ENCODE data around the gene SFXN4. TPM values are rescaled to one million over a fixed set of nuclear protein-coding genes. Genes with fewer than 3 reads are reported as not detected.

The SFXN4 gene
- total and polyA plus RNA-seq, 12 donors, result 31.0 to 135 (median 51.2) TPM

DNA sequence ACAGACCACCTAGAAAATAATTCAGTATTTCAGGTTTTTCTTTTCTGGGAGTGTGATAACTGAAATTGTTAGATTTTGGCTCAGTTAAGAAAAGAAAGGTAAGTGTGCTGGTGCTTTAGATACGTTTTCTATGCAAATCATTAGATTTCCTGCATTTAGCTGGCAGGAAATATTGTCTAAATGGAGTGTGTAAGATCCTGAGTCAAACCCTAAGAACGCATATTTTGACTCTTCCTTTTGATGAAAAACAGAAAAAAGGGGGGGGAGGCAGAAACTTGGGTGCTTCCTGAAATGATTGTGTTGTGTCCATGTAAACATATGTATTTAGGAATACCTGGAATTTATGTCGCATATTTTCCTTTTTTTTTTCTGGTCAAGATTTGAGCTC, 43.0 kb upstream of the SFXN4 start:
- DNase-seq, result no peak
- Histone ChIP-seq H3K36me3 (replicated peaks in 1 of 2) (no peaks in the 10 kb centered on the region), H3K9me3 (replicated peaks in 1 of 3) (no peaks in the 10 kb centered on the region), H3K4me3 (peak overlapping the region in 2 of 4 donors; percentile 43 to 99), H3K27ac (peak overlapping the region; percentile 22 to 99 (median 96)), H3K27me3 (no peaks in the 10 kb centered on the region), H3K4me1 (replicated peaks in 1 of 2) (peaks cover 16 to 57% of the 10 kb centered on the region in 2 donors)
- TF ChIP-seq, protein P1, sequence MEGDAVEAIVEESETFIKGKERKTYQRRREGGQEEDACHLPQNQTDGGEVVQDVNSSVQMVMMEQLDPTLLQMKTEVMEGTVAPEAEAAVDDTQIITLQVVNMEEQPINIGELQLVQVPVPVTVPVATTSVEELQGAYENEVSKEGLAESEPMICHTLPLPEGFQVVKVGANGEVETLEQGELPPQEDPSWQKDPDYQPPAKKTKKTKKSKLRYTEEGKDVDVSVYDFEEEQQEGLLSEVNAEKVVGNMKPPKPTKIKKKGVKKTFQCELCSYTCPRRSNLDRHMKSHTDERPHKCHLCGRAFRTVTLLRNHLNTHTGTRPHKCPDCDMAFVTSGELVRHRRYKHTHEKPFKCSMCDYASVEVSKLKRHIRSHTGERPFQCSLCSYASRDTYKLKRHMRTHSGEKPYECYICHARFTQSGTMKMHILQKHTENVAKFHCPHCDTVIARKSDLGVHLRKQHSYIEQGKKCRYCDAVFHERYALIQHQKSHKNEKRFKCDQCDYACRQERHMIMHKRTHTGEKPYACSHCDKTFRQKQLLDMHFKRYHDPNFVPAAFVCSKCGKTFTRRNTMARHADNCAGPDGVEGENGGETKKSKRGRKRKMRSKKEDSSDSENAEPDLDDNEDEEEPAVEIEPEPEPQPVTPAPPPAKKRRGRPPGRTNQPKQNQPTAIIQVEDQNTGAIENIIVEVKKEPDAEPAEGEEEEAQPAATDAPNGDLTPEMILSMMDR (IDR thresholded peaks at IDR 0.05), result no peak
- no peak for TF ChIP-seq POLR2A (IDR thresholded peaks at IDR 0.05)
- WGBS, 4 donors, result 9 to 14% (median 11%) methylated on average over 3 of the region's 3 CpGs
- intact Hi-C loops (cut with DNase I), result loop anchor here in 1 of 2 donors (5.0 to 10.0 kb wide), 2 partner anchors 64 to 396 kb away; no protein-coding TSS in a partner anchor

DNA sequence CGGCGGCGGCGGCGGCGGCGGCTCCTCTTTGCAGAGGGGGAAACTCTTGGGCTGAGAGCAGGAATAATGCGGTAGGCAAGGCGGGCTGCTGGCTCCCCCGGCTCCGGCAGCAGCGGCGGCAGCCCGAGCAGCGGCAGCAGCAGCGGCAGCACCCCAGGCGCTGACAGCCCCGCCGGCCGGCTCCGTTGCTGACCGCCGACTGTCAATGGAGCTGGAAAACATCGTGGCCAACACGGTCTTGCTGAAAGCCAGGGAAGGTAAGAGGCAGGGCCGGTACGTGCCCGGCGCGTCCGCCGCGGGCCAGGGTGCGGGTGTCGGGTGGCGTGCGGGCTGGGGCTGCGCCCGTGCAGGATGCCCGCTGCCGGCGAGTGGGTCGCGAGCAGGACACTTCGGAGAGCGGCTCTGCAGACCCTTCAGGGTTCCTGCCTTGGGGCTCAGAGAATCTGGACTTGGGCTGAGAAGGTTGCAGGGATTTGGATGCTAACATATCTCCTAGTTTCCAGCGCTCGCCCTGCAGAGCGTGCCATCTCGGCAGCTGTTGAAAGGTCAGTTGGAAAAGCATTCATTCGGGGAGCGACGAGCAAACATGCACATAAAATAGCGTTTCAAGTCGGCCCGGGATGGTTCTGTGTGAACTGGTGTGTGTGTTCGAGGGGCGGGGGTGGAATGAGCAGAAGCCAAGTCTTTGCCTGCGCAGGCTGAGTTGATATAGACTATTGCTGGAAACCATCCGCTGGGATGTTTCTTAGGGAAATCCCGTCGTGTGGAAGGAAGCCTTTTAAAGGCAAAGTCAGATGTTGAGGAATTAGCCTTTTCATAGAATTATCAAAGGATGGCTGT, 42.4 kb upstream of the SFXN4 start:
- Histone ChIP-seq H3K27ac (peak overlapping the region; percentile 22 to 99 (median 96)), H3K9me3 (replicated peaks in 1 of 3) (no peaks in the 10 kb centered on the region), H3K27me3 (no peaks in the 10 kb centered on the region), H3K4me1 (replicated peaks in 1 of 2) (peaks cover 16 to 54% of the 10 kb centered on the region in 2 donors), H3K36me3 (replicated peaks in 1 of 2) (no peaks in the 10 kb centered on the region), H3K4me3 (peak overlapping the region; percentile 43 to 99 (median 68))
- no peak for TF ChIP-seq POLR2A (IDR thresholded peaks at IDR 0.05)
- TF ChIP-seq, protein P1 (IDR thresholded peaks at IDR 0.05), result no peak
- 0 to 1% (median 0%) methylated on average over 15 to 62 of the region's 62 CpGs for WGBS, 4 donors
- intact Hi-C loops (cut with DNase I), result loop anchor here in 1 of 2 donors (2.0 to 10.0 kb wide), 3 partner anchors 64 to 397 kb away; no protein-coding TSS in a partner anchor
- DNase-seq, result peak; percentile 48 to 78 (median 57)

DNA sequence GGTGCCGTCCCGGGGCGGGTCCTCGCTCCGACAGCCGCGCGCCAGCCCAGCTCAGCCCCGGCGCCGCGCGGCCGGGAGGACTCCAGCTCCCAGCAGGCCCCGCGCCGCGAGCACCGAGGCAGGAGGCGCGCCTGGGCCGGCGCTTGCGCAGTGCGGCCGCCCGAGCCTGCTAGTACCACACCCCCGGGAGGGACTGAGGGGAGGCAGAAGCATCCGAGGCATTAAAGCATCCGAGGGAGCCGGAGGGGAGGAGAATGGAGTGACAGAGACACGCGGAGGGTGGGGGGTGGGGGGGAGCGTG, 41.8 kb upstream of the SFXN4 start, which contains the start of gene GRK5:
GRK5 (plus strand) TSS at position 206 of the 301 bp plus-strand sequence. CDS start 347 bp downstream, outside the sequence.
- intact Hi-C loops (cut with DNase I), result loop anchor here in 1 of 2 donors (2.0 to 10.0 kb wide), 3 partner anchors 65 to 397 kb away; no protein-coding TSS in a partner anchor
- Histone ChIP-seq H3K27ac (peak within 1 kb of the TSS; percentile 22 to 99 (median 96)), H3K4me1 (replicated peaks in 1 of 2) (peaks cover 16 to 48% of the 10 kb centered on the region in 2 donors), H3K36me3 (replicated peaks in 1 of 2) (no peaks in the 10 kb centered on the region), H3K27me3 (no peaks in the 10 kb centered on the region), H3K4me3 (peak within 1 kb of the TSS; percentile 43 to 99 (median 68)), H3K9me3 (replicated peaks in 1 of 3) (no peaks in the 10 kb centered on the region)
- TF ChIP-seq, protein P1 (IDR thresholded peaks at IDR 0.05), result no peak
- peak; percentile 56 to 79 for TF ChIP-seq POLR2A (IDR thresholded peaks at IDR 0.05)
- WGBS, 4 donors, result 0 to 1% (median 0%) methylated on average over 10 to 34 of the region's 34 CpGs; no CpG with 5 or more reads in 1 of the 4 donors
- DNase-seq, result peak; percentile 93 to 97 (median 95)

DNA sequence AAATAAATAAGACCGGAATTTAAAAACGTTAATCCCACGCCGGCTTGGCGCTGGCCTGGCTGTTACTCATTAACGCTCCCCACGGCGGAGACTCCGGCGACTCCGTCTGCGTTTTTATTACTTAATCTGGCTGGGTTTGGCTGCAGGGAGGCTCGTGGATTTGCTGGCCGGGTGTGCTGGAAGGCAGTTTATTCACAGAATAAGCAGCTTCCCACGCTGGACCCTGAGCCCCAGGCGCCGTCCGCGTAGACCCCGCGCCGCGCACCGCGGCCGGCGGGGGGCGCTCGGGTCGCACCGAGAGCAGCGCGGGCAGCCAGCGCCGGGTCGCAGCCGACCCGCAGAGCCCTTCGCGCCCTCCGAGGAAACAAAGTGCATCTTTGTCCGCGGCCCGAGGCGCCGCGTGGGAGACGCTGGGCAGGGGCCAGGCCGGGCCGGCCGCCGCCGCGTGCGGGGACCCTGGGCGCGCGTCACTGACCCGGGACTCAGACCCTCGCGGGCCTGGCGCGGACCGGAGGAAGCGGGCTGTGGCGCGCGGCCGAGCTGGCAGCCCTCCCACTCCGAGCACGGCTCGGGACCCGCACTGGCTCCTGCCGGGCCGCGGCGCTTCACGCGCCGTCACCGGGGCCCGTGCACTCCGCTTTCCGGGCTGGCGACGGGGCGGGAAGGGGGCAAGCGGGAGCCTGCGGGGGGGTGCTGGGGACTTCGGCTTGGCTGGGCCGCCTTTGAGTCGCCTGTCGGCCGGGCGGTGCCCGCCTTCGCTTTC, 41.3 kb upstream of the SFXN4 start:
- Histone ChIP-seq H3K4me3 (peak overlapping the region in 3 of 4 donors; percentile 42 to 99 (median 43)), H3K4me1 (replicated peaks in 1 of 2) (peaks cover 16 to 43% of the 10 kb centered on the region in 2 donors), H3K27me3 (no peaks in the 10 kb centered on the region), H3K36me3 (replicated peaks in 1 of 2) (no peaks in the 10 kb centered on the region), H3K27ac (peak overlapping the region; percentile 5 to 99 (median 96)), H3K9me3 (replicated peaks in 1 of 3) (no peaks in the 10 kb centered on the region)
- WGBS, 4 donors, result 0 to 2% (median 1%) methylated on average over 22 to 97 of the region's 97 CpGs
- peak; percentile 51 to 78 (median 71) for DNase-seq
- intact Hi-C loops (cut with DNase I), result loop anchor here in 1 of 2 donors (2.0 to 10.0 kb wide), 3 partner anchors 66 to 398 kb away; no protein-coding TSS in a partner anchor
- TF ChIP-seq POLR2A (IDR thresholded peaks at IDR 0.05), result peak in 1 of 2 donors; percentile 4
- TF ChIP-seq, protein P1 (IDR thresholded peaks at IDR 0.05), result peak in 5 of 6 experiments; percentile 16 to 92 (median 87)

Measured in adrenal gland (tissue), 12 donors.